K562 (cell line): ENCODE results near the gene MYO7A. TPM values are rescaled to one million over a fixed set of nuclear protein-coding genes. Genes with fewer than 3 reads are reported as not detected.

Experiments used
- ATAC-seq: fragments of 200-7000 bp; cut with Tn5 transposase; 3 replicates; pipeline ENCODE4 v1.9.1; 2020; ENCODE audit warnings: moderate library complexity
- BruUV-seq: library from RNA; stranded (reverse); fragments of 400-500 nt; replicated peaks from 2 replicates; lab custom pipeline; 2021; lab: Mats Ljungman, UMichigan
- CTCF ChIA-PET: fragments of 300-600 bp; formaldehyde crosslinking; extraction: SDS; loops from one replicate; lab custom pipeline; 2021; ENCODE audit warnings: low intra/inter-chr PET ratio; lab: Yijun Ruan, JAX
- POLR2A ChIA-PET: fragments of 300-600, 350-650 bp; sonication (Branson Sonifier 250); formaldehyde crosslinking; extraction: SDS; loops from one replicate; lab custom pipeline; 2021; ENCODE audit warnings: antibody characterized with exemption, inconsistent platforms; lab: Yijun Ruan, JAX
- DNase-seq, 4 experiments: peaks; one replicate each; pipeline versions ENCODE4 v3.0.0 to v3.0.0-alpha.2; 2011 to 2018; ENCODE audit warnings: low spot score in 3 of 4, mixed read lengths in 3 of 4; ENCODE audit errors: extremely low read depth in 1 of 4
- FAIRE-seq: peaks from 2 replicates; lab custom pipeline; 2011; peaks lifted over from hg19 to GRCh38; lab: Jason Lieb, UNC
- H2AFZ ChIP-seq: 2 replicates; pipeline ENCODE4 v1.6.0; 2011; ENCODE audit warnings: low read depth, low read length, control low read depth, inconsistent platforms
- H3K27ac ChIP-seq: fragments of 200-600 bp; 3 replicates; pipeline ENCODE4 v1.8.0; 2011; ENCODE audit warnings: low read depth, mild to moderate bottlenecking, control low read depth, inconsistent platforms, low read length, moderate library complexity, mixed read lengths; ENCODE audit errors: extremely low read depth
- H3K27me3 ChIP-seq, 2 experiments: fragments of 300-600 bp in 1 of 2; 2 replicates in 1 of 2; 3 replicates in 1 of 2; pipeline versions ENCODE4 v1.6.0 to v1.8.0; 2011; ENCODE audit warnings: inconsistent platforms in 2 of 2, low read length in 2 of 2, mild to moderate bottlenecking in 1 of 2, mixed read lengths in 1 of 2, moderate library complexity in 1 of 2; ENCODE audit not compliant: control insufficient read depth in 2 of 2, insufficient read depth in 2 of 2
- H3K36me3 ChIP-seq: fragments of 300-600 bp; 3 replicates; pipeline ENCODE4 v1.8.0; 2011; ENCODE audit warnings: mild to moderate bottlenecking, low read length, inconsistent platforms; ENCODE audit not compliant: control insufficient read depth, insufficient read depth
- H3K4me1 ChIP-seq, 2 experiments: fragments of 200-600 bp in 1 of 2; replicated peaks in 1 of 2; 2 replicates in 1 of 2; 3 replicates in 1 of 2; pipeline versions ENCODE4 v1.5.1 to v1.8.0; 2011; ENCODE audit warnings: inconsistent platforms in 2 of 2, low read length in 2 of 2, mild to moderate bottlenecking in 1 of 2, mixed read lengths in 1 of 2, moderate library complexity in 1 of 2; ENCODE audit not compliant: control insufficient read depth in 2 of 2, insufficient read depth in 2 of 2
- H3K4me2 ChIP-seq: 2 replicates; pipeline ENCODE4 v1.6.1; 2011; ENCODE audit warnings: low read length, control low read depth, inconsistent platforms, mixed read lengths; ENCODE audit not compliant: insufficient read depth
- H3K4me3 ChIP-seq: fragments of 200-600 bp; sonication (generic), shearing (Covaris generic); 2 replicates; pipeline ENCODE4 v1.5.1; 2016; ENCODE audit warnings: control low read depth, inconsistent platforms
- H3K79me2 ChIP-seq: fragments of 200-600 bp; 3 replicates; pipeline ENCODE4 v1.8.0; 2011; ENCODE audit warnings: low read length, inconsistent platforms; ENCODE audit not compliant: control insufficient read depth, insufficient read depth
- H3K9ac ChIP-seq, 2 experiments: 2 replicates each; pipeline versions ENCODE4 v1.6.0 to v1.6.1; 2011; ENCODE audit warnings: low read depth in 2 of 2, low read length in 2 of 2, control low read depth in 1 of 2, inconsistent platforms in 1 of 2, mild to moderate bottlenecking in 1 of 2, mixed read lengths in 1 of 2; ENCODE audit not compliant: insufficient read depth in 1 of 2
- H3K9me1 ChIP-seq: one replicate; pipeline ENCODE4 v1.6.0; 2011; ENCODE audit warnings: inconsistent platforms, mild to moderate bottlenecking, low read length, moderate library complexity; ENCODE audit not compliant: control insufficient read depth, insufficient read depth
- H3K9me3 ChIP-seq: replicated peaks from 2 replicates; pipeline ENCODE4 v1.5.1; 2011; ENCODE audit warnings: low read depth, low read length, inconsistent platforms; ENCODE audit not compliant: control insufficient read depth, insufficient read depth
- H4K20me1 ChIP-seq: replicated peaks from 2 replicates; pipeline ENCODE4 v1.6.1; 2011; ENCODE audit warnings: low read length, inconsistent platforms, mixed read lengths; ENCODE audit not compliant: control insufficient read depth, insufficient read depth
- MAFF ChIP-seq: IDR thresholded peaks from 2 replicates; pipeline ENCODE4 v1.6.1; 2012; ENCODE audit warnings: low read length, improper control_type of control experiment
- SETDB1 ChIP-seq: IDR thresholded peaks from one replicate; pipeline ENCODE4 v1.6.1; 2012; ENCODE audit warnings: low read length, control low read depth, inconsistent platforms
- SP2 ChIP-seq: IDR thresholded peaks from 2 replicates; pipeline ENCODE4 v1.6.1; 2011; ENCODE audit warnings: mild to moderate bottlenecking, low read depth, low read length, moderate library complexity; ENCODE audit not compliant: poor library complexity, severe bottlenecking; ENCODE audit errors: extremely low read depth
- ZNF785 ChIP-seq: fragments of 250-450 bp; sonication (Bioruptor Pico); IDR thresholded peaks from 2 replicates; pipeline ENCODE4 v1.4.0; 2020; ENCODE audit warnings: mild to moderate bottlenecking
- WGBS: fragments of 100-300 bp; shearing (Covaris generic); methylation state at CpG from one replicate; pipeline ENCODE4 v1.1.6; 2016; ENCODE audit warnings: low coverage, mixed read lengths; ENCODE audit not compliant: insufficient coverage; ENCODE audit errors: missing lambda C conversion rate; 5-methylcytosine and 5-hydroxymethylcytosine counted together
- in situ Hi-C: fragments of 300-500 bp; cut with MboI; formaldehyde crosslinking; loops from 4 replicates; pipeline ENCODE4 v1.15.0; 2018; ENCODE audit warnings: inconsistent platforms, mixed read lengths
- intact Hi-C: fragments of 100-400 bp; cut with micrococcal nuclease; formaldehyde crosslinking; loops from 2 replicates; pipeline ENCODE4 v1.14.2; 2022
- polyA plus RNA-seq, 8 experiments: library from polyadenylated mRNA; depleted of rRNA in 4 of 8; stranded (reverse) in 5 of 8; unstranded in 3 of 8; fragments of >200 nt; fragmentation: Nextera tagmentation in 2 of 8; fragmentation: Illumina TruSeq in 1 of 8; extraction: Ambion mirVana in 2 of 8; extraction: Trizol in 1 of 8; gene quantifications; 2 replicates each; pipeline versions ENCODE4 v1.2.1 to v1.2.3, GENCODE V29; 2011 to 2014; ENCODE audit warnings: inconsistent platforms in 1 of 8, missing spikeins in 1 of 8
- total RNA-seq, 7 experiments: library from RNA; depleted of rRNA in 6 of 7; stranded (reverse); fragments of >200 nt in 6 of 7; fragmentation: Illumina TruSeq in 2 of 7; extraction: Trizol in 2 of 7; gene quantifications; 2 replicates each; pipeline versions ENCODE4 v1.2.1 to v1.2.3, GENCODE V29; 2011 to 2021; ENCODE audit warnings: low replicate concordance in 1 of 7
- TF ChIP-seq, protein P1 (sequence below): fragments of 450-650 bp; IDR thresholded peaks from 2 replicates; pipeline ENCODE4 v1.7.1; 2018; ENCODE audit warnings: mild to moderate bottlenecking, low read depth; ENCODE audit not compliant: partially characterized antibody

The MYO7A gene
- total and polyA plus RNA-seq, 9 of the 15 experiments (the other 6 are each of a cell fraction or from before 2014, with no cell fraction given): 0.01 to 0.11 (median 0.07) TPM; not detected in 1

DNA sequence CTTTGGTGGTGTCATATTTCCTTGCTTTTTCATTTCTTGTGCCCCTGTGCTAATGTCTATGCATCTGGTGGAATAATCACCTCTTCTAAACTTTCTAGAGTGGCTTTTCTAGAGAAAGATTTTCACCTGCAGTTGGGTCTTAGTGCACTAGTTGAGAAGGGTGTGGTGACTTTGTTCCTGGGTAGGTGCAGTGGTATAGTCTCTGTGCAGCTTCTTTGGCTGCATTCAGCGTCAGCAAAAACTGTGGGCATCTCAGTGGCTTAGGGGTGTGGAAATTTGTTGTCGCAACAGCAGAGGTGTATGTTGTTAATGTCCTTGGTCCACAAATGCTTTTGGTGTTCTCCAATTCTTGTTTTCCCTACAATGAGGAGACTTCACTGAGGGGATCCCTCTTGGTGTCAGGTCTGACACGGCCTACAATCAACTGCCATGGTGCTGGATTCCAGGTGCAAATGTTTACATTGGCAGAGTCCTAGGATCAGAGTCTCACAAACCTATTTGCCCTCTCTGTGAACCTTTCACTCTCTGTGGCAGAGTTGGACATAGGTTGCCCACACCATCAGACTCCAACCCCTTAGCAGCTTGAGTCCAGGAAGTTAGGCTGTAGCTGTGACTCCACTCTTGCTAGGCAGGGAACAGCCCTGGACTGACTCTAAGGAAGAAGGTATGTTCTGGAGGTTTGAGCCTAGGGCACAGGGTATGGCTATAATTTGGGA is 124.7 kb downstream of the MYO7A start:
- no peak for DNase-seq
- in situ Hi-C loops: no loop called here
- intact Hi-C loops: no loop called here
- Histone ChIP-seq H3K9me3 (no peaks in the 10 kb centered on the region), H3K27ac (no peak overlapping the region), H3K9ac (no peak overlapping the region), H4K20me1 (no peaks in the 10 kb centered on the region), H3K4me2 (no peak overlapping the region), H3K36me3 (no peaks in the 10 kb centered on the region), H2AFZ (no peak overlapping the region), H3K79me2 (no peaks in the 10 kb centered on the region), H3K9me1 (no peaks in the 10 kb centered on the region), H3K27me3 (peaks cover 0 to 12% of the 10 kb centered on the region in 2 experiments; a peak in 2 of 5 replicates), H3K4me3 (no peak overlapping the region), H3K4me1 (no peaks in the 10 kb centered on the region)
- no peak for FAIRE-seq
- ChIA-PET POLR2A (no interaction called here), CTCF (no interaction called here)
- 0% methylated on average over 3 of the region's 3 CpGs for WGBS
- no TSS peak for BruUV-seq
- ATAC-seq: no peak
- no peak for TF ChIP-seq SETDB1
- TF ChIP-seq, protein P1, sequence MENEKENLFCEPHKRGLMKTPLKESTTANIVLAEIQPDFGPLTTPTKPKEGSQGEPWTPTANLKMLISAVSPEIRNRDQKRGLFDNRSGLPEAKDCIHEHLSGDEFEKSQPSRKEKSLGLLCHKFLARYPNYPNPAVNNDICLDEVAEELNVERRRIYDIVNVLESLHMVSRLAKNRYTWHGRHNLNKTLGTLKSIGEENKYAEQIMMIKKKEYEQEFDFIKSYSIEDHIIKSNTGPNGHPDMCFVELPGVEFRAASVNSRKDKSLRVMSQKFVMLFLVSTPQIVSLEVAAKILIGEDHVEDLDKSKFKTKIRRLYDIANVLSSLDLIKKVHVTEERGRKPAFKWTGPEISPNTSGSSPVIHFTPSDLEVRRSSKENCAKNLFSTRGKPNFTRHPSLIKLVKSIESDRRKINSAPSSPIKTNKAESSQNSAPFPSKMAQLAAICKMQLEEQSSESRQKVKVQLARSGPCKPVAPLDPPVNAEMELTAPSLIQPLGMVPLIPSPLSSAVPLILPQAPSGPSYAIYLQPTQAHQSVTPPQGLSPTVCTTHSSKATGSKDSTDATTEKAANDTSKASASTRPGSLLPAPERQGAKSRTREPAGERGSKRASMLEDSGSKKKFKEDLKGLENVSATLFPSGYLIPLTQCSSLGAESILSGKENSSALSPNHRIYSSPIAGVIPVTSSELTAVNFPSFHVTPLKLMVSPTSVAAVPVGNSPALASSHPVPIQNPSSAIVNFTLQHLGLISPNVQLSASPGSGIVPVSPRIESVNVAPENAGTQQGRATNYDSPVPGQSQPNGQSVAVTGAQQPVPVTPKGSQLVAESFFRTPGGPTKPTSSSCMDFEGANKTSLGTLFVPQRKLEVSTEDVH: no peak
- no peak for TF ChIP-seq MAFF
- TF ChIP-seq SP2: no peak
- no peak for TF ChIP-seq ZNF785 (CRISPR knock-in tag)
